Raji (cell line): Measurements from ENCODE around the gene UCHL3.

Source experiments
- POLR2A ChIP-seq: IDR thresholded peaks from 2 replicates; pipeline ENCODE4 v1.6.1; 2011; ENCODE audit warnings: low read depth, low read length, control low read depth; ENCODE audit not compliant: insufficient read depth

The UCHL3 gene

DNA sequence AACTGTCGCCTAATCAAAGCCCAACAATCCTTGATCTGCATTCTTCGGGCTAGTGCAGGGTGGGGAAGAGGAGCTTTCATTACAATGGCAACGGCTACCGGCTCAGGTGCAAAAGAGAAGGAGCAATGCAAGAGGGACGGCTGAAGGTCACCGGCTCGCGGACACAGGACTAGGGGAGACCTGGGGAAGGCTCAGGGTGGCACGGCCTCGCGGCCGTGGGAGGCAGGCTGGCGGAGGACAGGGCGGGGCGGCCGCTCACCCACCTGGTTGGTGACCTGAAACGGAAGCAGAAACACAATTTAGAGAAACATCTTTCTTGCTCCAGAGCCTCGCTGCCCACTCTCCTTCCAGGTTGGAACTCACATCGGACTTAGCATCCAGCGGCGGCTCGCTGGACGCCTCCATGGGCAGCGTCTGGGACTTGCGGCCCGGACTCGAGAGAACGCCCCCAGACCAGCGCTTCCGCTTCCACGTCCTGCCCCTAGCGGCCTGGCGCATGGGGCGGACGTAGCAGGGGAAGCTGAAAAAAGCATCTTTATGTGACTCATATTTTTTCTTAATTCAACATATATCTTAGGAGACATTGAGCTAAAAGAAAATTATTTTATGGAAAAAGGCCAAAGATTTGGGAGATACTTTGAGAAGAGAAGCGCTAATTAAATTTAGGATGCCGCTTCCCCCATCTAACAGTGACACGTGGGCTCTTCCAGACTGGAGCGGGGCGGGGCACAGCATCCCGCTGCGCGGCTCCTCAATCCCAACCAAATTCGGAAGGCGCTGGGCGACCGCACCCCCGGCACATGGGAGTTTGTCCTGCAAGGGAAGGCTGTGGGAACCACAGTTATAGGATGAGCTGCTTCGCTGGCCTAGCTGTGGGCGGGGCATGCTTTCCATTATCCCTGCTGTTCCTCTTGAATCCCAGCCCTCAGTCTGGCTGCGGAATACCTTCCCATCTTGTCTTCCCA lies 11.9 kb upstream of the UCHL3 start, which contains the start of gene COMMD6:
Gene COMMD6, minus strand, starts transcription at position 441 of the 965 bp plus-strand sequence. Its CDS starts 36 bp downstream, at position 405.
- TF ChIP-seq POLR2A: peak; percentile 92

DNA sequence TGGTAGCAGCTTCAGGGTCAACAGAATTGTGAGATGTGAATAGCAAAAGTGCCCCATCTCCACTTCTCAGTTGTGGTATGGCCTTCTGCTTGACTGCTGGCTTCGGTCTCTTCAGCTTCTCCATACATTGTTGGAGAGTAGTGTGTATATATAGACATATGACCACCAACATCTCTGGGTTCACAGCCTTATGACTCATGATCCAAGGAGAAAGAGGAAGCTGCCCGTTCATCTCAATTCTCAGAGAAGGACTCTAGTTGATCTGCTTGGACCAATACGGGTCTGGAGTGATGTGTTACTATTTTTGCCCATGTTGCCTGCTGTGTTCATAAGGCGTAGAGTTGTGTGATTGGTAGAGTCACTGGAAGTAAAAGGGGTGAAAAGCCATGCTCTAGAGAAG lies 8.3 kb upstream of the UCHL3 start:
- TF ChIP-seq POLR2A: no peak

GRCh38 chr13:75541961-75542360 lies 7.6 kb upstream of the UCHL3 start:
- TF ChIP-seq POLR2A: no peak

DNA sequence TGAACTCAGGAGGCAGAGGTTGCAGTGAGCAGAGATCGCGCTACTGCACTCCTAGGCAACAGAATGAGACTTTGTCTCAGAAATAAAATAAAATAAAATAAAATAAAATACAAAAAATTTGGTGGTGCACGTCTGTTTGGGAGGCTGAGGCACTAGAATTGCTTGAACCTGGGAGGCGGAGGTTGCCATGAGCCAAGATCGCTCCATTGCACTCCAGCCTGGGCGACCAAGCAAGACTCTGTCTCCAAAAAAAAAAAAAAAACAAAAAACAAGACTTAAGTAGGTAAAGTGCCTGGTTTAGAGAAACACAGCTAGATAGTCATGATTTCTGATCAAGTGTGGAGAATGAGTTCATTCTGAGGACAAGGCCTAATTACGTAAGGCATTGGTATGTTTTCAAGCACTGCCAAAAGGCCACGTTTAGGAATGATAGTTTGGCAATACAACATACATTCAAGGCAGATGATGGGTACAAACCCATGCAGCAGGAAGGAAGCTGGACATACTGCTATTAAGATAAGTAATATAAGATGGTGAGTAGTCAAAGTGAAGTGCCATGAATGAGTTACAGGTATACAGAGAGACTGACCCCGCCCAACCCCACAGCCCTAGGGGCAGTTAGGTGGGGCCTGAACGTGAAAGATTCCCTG lies 4.8 kb upstream of the UCHL3 start:
- TF ChIP-seq POLR2A: no peak

DNA sequence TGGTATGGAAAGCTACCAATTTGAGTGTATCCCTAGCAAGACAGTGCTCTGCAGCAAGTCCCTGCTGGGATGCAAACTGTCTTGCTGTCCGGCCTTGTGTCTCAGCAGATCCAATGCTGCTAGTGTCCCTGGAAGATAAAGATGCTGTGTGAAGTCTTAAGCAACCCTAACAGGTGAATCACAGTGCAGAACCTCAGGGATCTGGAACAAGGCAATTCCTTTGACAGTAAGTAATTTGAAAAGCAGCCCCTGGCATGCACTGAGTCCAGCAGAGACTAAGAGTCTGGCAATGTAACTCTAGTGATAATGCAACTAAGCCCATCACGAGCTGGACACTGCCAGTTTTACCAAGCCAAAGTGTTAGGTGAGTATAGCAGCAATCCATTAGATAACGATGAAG lies 1.7 kb upstream of the UCHL3 start:
- no peak for TF ChIP-seq POLR2A

- no peak for TF ChIP-seq POLR2A
Observed at GRCh38 chr13:75550159-75550567, 572 bp downstream of the UCHL3 start.

GRCh38 chr13:75554464-75554863 lies 4.9 kb downstream of the UCHL3 start:
- TF ChIP-seq POLR2A: no peak

DNA sequence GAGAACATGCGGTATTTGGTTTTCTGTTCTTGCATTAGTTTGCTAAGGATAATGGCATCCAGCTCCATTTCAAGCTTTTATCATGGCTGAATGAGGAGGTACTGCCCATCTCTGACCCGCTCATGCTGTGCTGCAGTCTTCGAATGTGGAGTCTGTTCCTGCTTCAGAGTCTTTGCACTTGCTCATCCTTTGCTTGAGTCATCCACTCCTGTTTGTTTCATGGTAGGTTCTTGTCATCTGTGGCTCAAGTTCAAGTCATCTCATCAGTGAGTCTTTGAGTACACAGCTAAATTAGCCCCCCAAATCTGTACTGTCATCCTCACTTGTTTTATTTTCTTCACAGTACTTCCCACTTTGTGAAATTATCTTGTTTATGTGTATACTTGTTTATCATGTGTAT lies 5.4 kb downstream of the UCHL3 start:
- no peak for TF ChIP-seq POLR2A

GRCh38 chr13:75555836-75556235 lies 6.2 kb downstream of the UCHL3 start:
- TF ChIP-seq POLR2A: no peak

DNA sequence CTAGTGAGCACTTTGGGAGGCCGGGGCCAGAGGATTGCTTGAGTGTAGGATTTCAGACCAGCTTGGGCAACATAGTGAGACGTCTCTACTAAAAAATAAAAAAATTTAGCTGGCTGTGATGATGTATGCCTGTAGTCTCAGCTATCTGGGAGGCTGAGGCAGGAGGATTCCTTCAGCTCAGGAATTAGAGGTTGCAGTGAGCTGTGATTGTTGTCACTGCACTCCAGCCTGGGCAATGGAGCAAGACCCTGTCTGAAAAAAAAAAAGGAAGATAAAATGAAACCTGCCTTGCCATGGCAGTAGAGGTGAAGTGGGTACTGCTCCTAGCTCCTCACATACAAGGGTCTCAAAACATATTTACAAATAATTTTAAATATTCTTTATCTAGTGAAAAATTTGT lies 7.4 kb downstream of the UCHL3 start:
- TF ChIP-seq POLR2A: no peak

- no peak for TF ChIP-seq POLR2A
Observed at GRCh38 chr13:75558145-75558840, 8.7 kb downstream of the UCHL3 start.

- TF ChIP-seq POLR2A: no peak
Observed at GRCh38 chr13:75566658-75567057, 17.1 kb downstream of the UCHL3 start.

- TF ChIP-seq POLR2A: no peak
Observed at GRCh38 chr13:75569576-75569975, 20.0 kb downstream of the UCHL3 start.

GRCh38 chr13:75579529-75579928 lies 29.9 kb downstream of the UCHL3 start:
- no peak for TF ChIP-seq POLR2A

DNA sequence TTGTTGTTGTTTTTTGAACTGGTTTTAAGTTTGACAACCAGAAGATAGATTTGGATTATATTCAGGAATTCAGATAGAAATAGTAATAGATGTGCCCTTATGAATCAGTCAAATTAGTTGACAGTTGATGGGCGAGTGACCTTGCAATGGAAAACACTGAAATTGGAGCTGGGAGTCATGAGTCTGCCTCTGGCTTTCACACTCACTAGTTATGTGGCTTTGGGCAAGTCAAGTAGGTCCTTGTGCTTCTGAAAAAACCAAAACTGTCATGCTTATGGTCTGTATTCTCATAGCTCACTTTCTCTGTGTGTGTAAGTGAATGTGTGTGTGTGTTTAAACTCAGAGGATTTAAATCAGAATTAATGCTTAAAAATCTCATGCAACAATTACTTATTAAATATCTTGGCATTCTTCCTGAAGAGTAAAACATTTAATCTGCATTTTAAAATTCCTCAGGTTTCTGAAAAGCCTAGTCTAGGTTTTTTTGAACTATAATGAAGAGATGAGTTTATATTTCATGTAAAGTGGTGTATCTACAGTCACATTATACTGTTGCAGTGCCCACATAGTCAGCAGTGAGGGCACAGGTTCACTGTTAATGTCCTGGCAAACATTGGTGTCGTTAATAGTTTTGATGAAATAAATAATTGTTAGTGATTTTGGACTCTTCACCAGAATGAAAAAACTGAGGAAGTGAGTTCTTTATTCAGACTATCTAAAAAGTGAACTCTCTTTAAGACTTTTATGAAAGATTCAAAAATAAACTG lies 32.5 kb downstream of the UCHL3 start:
- TF ChIP-seq POLR2A: no peak
